22Rv1 (cell line): ENCODE data around the gene AHCYL1.

Source experiments
- ZFX ChIP-seq: fragments of 450-650 bp; IDR thresholded peaks from 2 replicates; pipeline ENCODE4 v1.6.1; 2017; ENCODE audit warnings: antibody characterized with exemption, borderline replicate concordance
- TF ChIP-seq, protein P1 (sequence below): fragments of 450-650 bp; IDR thresholded peaks from 2 replicates; pipeline ENCODE4 v1.5.1; 2017; ENCODE audit warnings: mild to moderate bottlenecking

DNA sequence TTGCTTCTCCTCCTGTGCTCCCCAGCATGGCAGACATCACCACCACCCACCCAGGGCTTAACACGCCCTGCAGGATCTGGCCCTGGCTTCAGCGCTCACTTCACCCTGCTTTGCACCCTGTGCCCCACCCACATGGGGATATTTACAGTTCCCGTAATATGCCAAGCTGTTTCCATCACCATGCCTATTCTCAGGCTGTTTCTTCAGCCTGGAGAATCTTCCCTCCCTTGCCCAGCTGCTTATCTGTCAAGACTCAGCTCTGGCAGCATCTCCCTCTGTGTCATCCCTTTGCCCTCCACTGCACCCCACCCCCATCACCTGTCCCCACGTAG is 3.6 kb upstream of the AHCYL1 start:
- no peak for TF ChIP-seq ZFX
- TF ChIP-seq, protein P1, sequence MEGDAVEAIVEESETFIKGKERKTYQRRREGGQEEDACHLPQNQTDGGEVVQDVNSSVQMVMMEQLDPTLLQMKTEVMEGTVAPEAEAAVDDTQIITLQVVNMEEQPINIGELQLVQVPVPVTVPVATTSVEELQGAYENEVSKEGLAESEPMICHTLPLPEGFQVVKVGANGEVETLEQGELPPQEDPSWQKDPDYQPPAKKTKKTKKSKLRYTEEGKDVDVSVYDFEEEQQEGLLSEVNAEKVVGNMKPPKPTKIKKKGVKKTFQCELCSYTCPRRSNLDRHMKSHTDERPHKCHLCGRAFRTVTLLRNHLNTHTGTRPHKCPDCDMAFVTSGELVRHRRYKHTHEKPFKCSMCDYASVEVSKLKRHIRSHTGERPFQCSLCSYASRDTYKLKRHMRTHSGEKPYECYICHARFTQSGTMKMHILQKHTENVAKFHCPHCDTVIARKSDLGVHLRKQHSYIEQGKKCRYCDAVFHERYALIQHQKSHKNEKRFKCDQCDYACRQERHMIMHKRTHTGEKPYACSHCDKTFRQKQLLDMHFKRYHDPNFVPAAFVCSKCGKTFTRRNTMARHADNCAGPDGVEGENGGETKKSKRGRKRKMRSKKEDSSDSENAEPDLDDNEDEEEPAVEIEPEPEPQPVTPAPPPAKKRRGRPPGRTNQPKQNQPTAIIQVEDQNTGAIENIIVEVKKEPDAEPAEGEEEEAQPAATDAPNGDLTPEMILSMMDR, result peak; percentile 41
